Measurements from ENCODE around the gene RELL2. TPM values are rescaled to one million over a fixed set of nuclear protein-coding genes. Genes with fewer than 3 reads are reported as not detected.

The RELL2 gene
- total RNA-seq, 1 experiment from 2014 or later, result 2.8 TPM

DNA sequence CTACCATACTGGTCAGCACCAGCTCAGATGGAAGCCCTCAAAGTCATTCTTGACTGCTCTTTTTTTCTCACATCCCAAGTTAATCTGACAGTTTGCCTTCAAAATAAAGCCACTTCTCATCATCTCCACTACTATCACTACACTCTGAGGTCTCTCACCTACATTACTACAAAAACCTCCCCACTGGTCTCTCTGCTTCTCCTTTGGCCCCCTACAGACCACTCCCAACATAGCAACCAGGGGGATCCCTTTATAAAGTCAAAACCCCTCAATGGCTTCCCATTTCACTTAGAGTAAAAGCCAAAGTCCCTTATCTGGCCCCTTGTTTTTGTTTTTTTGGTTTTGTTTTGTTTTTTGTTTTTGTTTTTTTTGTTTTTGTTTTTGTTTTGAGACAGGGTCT lies 40.6 kb downstream of the RELL2 start:
- DNase-seq (ENCODE audit: low read depth), result peak; percentile 13

GRCh38 chr5:141680178-141680577 lies 43.4 kb downstream of the RELL2 start:
- no peak for DNase-seq (ENCODE audit: low read depth)

DNA sequence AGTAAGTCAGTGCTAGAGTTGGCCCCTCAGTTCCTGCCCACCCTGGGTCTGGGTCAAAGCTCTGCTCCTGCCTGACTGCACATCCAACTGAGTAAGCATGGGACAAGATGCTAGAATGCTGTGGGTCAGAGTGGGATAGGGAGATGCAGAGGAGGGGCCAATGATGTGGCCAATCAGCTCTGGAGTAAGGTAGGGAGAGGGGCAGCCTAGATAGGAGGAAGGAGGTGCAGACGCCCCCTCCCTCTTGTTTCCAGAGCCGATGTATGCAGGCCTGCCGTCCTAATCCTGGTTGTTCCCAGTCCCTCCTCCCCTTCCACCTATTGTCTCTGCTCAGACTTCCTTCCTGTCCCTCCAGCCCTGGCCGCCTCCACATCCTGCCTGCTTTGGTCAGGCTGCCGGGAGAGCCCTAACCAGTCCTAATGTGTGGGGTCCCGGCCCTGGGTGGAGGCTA lies 44.0 kb downstream of the RELL2 start:
- peak; percentile 61 for DNase-seq (ENCODE audit: low read depth)

DNA sequence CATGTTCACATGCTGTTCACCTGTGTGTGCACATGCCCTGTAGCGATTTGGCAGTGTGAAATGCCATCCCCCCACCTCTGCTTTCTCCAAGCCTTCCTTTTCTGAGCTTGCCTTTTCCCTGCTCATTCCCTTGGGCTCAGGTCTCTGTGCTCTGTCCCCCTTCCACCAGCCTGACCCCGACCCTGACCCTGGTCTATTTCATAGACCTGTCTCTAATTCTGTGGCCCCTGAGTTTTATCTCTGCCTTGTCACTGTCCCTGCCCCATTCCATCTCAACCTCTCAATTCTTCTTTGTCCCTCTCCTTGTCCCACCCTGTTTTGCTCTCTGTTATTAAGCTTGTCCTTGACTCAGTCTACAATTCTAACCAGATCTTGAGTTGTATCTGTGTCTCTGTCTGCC lies 44.5 kb downstream of the RELL2 start:
- no peak for DNase-seq (ENCODE audit: low read depth)

- peak; percentile 92 for DNase-seq (ENCODE audit: low read depth)
These were observed 45.2 kb downstream of the RELL2 start, which contains the start of gene ARAP3 for GRCh38 chr5:141681695-141682641. ARAP3 (minus strand) TSS chr5:141682230; CDS start chr5:141680486, 1,744 bp downstream.

- peak; percentile 24 for DNase-seq (ENCODE audit: low read depth)
These were observed 46.9 kb downstream of the RELL2 start for GRCh38 chr5:141683596-141684141.

- DNase-seq (ENCODE audit: low read depth), result no peak
These were observed 48.8 kb downstream of the RELL2 start for GRCh38 chr5:141685591-141685990.

DNA sequence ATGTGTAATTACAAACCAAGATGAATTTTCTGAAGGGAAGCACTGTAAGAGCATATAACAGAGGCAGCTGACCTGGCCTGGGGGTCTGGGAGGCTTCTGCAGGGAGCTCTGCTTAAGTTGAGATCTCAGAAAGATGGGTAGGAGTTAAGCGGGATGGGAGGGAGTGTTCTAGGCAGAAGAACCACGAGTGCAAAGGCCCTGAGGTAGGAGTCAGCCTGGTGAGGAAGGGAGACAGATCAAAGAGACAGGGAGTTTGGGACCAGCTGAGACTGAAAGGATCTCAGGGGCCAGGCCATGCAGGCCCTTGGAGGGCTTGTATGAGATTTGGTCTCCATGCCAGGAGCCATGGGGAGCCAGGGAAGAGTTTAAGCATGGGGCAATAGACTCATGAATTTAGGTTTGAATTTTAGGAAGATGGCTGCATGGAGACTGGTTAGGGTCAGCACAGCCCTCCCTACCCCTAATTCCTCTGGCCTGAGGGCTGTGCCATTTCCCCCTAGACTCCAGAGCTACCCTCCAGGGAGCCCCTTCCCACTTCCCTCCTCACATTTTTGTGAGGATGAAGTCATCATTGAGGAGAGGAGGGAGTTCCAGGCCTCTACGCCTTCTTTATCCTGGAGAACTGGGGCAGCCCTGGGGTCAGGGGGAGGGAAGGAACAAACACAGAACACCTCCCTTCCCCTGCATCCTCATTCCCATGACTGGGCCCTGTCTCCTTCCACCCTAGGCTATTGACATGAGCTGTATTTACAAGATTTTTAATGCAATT lies 50.0 kb downstream of the RELL2 start:
- no peak for DNase-seq (ENCODE audit: low read depth)

Other genes with a start within 250 kb of the RELL2 start
- 12.0 and 12.7 TPM in 2 replicates for gene PCDHGB4, start 249.3 kb upstream of the RELL2 start, total RNA-seq (2014; rRNA removed; shearing (Covaris generic))
- 1.6 and 1.9 TPM in 2 replicates for gene PCDHGA8, start 244.4 kb upstream of the RELL2 start, total RNA-seq (2014; rRNA removed; shearing (Covaris generic))
- 18.6 and 19.8 TPM in 2 replicates for gene PCDHGB5, start 239.1 kb upstream of the RELL2 start, total RNA-seq (2014; rRNA removed; shearing (Covaris generic))
- gene PCDHGA9, start 234.2 kb upstream of the RELL2 start, total RNA-seq (2014; rRNA removed; shearing (Covaris generic)), result 0.88 and 1.1 TPM in 2 replicates
- gene PCDHGB6, start 229.0 kb upstream of the RELL2 start, total RNA-seq (2014; rRNA removed; shearing (Covaris generic)), result 0.84 and 0.88 TPM in 2 replicates
- 0.78 and 0.84 TPM in 2 replicates for gene PCDHGA10, start 224.0 kb upstream of the RELL2 start, total RNA-seq (2014; rRNA removed; shearing (Covaris generic))
- 0.29 and 0.48 TPM in 2 replicates for gene PCDHGB7, start 219.3 kb upstream of the RELL2 start, total RNA-seq (2014; rRNA removed; shearing (Covaris generic))
- gene PCDHGA11, start 215.9 kb upstream of the RELL2 start, total RNA-seq (2014; rRNA removed; shearing (Covaris generic)), result 7.0 and 8.1 TPM in 2 replicates
- gene PCDHGA12, start 206.5 kb upstream of the RELL2 start, total RNA-seq (2014; rRNA removed; shearing (Covaris generic)), result 19.9 and 23.5 TPM in 2 replicates
- 75.6 and 81.8 TPM in 2 replicates for gene PCDHGC3, start 161.0 kb upstream of the RELL2 start, total RNA-seq (2014; rRNA removed; shearing (Covaris generic))
- gene PCDHGC4, start 152.0 kb upstream of the RELL2 start, total RNA-seq (2014; rRNA removed; shearing (Covaris generic)), result 0.78 and 1.1 TPM in 2 replicates
- gene PCDHGC5, start 147.9 kb upstream of the RELL2 start, total RNA-seq (2014; rRNA removed; shearing (Covaris generic)), result 1.1 and 1.2 TPM in 2 replicates
- 29.1 and 40.1 TPM in 2 replicates for gene DIAPH1, start 18.0 kb upstream of the RELL2 start, total RNA-seq (2014; rRNA removed; shearing (Covaris generic))
- 43.9 and 52.4 TPM in 2 replicates for gene HDAC3, start 148 bp upstream of the RELL2 start, total RNA-seq (2014; rRNA removed; shearing (Covaris generic))
- 8.5 and 11.1 TPM in 2 replicates for gene FCHSD1, start 14.4 kb downstream of the RELL2 start, total RNA-seq (2014; rRNA removed; shearing (Covaris generic))
- 5.3 and 5.4 TPM in 2 replicates for gene ARAP3, start 45.2 kb downstream of the RELL2 start, total RNA-seq (2014; rRNA removed; shearing (Covaris generic))
- gene PCDH1, start 241.4 kb downstream of the RELL2 start, total RNA-seq (2014; rRNA removed; shearing (Covaris generic)), result 1.6 and 2.2 TPM in 2 replicates

All from RPMI7951 (cell line).